CD4-positive, alpha-beta T cell treated with Interleukin-6 for 4 hours (primary cell): ENCODE measurements around the gene NPFF.

Experiments used
- DNase-seq: peaks from one replicate; pipeline ENCODE4 v3.0.0-alpha.2; 2020; ENCODE audit warnings: mixed read lengths

Gene NPFF

DNA sequence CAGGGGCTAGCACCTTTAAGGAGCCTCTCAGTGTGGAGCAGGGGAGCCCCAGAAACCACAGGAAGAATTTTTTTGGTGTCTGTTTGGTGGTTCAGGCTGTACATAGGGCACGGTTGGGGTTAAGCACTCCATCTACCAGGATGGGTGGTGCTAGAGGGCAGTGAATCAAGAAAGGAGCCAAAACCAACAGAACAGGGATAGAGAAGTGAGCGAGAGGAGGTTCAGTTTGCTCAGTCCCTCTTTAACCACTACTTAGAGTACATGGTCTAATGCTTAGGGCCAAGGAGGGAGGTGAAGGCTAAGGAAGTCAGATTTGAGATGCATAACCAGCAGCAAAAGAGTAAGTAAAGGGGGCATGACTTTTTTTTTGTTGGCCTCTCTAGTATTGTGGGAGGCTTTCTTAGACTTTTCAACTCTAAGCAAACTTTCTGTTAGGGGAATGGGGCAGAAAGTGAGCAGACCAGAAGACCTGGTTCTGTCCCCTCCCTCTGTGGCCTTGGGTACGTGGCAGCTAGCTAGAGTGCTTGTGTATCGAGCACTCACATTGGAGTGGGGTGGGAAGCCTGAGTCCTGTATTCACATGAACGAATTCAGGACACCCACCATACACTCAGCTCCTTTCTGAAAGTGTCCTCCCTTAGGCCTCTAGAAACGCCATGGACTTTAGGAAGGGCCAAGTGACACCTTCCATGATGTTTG lies 6.6 kb upstream of the NPFF start:
- DNase-seq = no peak

DNA sequence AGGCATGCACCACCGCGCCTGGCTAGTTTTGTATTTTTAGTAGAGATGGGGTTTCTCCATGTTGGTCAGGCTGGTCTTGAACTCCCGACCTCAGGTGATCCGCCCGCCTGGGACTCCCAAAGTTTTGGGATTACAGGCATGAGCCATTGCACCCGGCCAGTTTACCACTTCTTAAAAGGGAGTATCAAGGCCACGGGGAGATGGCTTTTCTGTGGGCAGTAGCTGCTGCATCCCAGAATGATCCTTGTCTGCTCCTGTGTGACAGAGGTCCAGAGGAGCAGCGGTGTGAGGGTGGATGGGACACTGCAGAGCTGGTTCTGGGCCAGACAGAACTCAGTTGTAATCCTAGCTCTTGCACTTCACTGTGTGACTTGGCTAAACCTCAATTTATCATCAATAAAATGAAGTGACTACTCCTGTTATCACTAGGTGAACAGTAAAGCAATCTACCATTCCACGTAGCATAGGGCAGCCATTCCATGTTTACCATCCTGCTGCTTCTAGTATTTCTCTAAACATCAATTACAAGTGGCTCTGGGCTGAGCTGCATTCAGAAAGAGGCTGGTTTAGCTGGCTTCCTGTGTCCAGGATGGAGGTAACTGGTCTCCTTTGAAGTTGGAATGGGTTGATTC lies 3.0 kb upstream of the NPFF start:
- DNase-seq = no peak

DNA sequence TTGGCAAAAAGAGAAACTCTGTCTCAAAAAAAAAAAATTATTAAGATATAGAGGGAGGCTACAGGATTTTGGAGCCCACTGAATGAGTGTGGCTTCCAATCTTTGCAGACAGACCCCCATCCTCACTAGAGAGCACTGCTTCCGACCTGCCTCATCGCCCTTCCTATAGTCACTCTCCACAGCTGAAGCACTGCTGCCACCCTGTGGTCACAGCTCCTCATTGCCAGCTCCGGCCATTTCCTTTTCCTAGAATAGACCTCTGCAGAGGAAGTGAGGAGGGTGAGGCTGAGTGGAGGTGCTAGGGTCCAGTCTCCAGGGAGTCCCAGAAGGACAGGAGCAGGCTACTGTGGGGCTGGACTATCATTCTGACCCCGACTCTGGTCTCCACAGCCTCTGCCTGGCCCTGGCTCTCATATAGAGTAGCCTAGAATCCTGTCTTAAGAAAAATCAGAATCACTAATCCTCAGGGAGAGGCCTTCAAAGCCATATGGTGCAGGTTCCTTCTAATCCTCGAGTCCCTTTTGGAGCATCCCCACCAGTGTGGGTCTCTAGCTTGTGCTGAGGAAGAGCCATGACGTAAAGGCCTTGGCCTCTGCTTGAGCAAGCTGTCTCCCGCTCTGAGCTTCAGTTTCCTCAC lies 1.4 kb upstream of the NPFF start:
- peak; percentile 85 for DNase-seq

DNA sequence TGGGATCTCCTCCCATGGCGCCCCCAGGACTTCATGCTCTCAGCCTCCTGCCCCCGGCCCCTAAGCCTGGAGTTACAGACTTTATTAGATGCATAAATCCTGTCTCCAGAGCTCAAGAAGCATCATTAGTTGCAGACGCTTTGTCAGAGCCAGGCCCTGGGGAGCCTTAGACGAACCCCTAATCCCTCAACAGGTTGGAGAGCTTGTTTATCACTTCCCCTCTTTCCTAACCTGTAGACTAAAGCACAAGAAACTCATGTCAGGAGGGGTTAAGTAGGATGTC lies 260 bp upstream of the NPFF start:
- no peak for DNase-seq

DNA sequence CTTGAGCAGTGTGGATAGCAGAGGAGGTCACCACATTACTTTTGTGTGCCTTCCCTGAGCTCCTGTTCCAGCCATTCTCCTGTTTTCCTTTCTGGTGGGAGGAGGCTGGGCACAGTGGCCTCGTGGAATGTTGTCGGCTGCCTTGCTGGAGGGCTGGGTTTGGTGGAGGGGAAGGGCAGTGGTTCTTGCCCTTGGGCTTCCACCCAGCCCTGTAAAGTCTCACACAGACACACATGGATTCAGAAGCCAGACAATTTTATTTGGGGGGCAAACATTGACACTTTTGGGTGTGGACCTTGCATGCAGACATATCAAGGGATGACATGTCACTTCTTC lies 866 bp downstream of the NPFF start:
- no peak for DNase-seq

DNA sequence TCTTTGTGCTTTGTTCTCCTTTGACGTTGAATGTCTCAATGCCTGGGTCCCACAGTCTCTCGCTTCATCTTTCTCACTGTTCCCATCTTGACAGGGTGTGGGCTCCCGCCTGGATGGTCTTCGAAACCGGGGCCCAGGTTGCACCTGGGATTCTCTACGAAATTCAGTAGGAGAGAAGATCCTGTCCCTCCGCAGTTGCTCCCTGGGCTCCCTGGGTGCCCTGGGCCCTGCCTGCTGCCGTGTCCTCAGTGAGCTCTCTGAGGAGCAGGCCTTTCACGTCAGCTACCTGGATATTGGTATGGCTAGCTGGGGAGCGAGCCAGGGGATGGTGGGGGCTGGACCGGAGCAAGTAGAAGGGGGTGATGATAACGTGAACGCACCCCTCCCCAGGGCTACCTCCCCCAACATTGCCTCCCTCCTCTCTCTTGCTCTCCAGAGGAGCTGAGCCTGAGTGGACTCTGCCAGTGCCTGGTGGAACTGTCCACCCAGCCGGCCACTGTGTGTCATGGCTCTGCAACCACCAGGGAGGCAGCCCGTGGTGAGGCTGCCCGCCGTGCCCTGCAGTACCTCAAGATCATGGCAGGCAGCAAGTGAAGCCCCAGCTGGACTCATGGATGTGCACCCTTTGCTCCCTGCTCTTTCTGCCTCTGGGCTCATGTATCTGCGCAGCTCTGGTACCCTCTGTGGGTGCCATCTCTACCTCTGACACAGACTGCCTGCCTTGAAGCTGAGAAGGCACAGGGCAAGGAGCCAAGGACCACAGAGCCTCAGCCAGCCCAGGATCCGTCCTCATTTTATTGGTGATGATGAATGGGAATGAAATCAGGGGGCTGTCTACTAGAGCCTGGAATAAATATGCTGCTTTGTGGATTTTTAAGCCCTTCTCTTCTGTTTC lies 1.5 kb downstream of the NPFF start:
- no peak for DNase-seq

DNA sequence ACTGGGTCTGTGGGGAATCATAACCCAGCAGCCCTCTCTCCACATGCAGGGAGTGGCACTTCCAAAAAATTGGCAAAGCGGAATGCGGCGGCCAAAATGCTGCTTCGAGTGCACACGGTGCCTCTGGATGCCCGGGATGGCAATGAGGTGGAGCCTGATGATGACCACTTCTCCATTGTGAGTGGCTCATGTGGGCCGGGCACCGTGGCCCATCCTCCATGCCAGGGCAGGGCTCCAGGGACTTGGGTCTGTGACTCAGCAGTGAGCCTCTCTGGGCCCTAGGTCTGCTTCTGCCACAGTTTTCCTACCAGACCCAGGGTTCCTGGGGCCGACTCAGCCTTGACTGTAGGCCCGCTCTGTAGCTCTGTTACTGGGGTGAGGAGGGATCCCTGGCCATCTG lies 2.2 kb downstream of the NPFF start:
- DNase-seq = no peak

DNA sequence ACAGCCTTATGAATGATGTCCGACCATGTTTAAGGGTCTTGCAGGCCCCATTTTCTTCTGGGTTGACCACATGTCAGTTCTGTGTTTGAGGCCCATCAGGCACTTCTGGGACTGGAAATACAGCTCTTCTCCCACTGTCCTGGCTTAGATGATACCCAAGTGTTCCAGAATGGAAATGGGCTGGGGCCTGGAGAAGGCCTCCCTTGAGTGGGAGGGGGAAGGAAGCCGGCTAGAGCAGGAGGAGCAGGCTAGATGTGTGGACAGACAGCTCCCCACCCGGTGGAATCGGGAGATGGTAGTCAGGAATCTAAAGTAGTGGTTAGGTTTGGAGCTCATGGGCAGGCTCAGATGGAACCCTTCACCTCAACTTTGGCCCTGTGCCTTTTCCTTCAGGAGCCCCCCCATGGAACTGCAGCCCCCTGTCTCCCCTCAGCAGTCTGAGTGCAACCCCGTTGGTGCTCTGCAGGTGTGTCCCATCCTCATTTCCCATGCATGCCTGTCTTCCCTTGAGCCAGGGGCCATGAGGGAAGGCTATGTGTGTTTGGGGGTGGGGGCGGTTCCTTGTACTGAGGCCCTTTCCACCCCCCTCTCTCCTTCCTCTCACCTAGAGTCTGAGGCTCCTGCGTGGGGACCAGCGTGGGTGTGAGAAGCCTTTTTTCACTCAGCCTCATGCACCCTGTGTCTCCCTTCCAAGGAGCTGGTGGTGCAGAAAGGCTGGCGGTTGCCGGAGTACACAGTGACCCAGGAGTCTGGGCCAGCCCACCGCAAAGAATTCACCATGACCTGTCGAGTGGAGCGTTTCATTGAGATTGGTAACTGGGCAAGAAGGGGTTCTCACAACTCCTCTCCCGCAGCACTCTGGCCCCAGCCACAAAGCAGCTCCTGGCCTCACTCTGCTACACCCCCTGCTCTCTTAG lies 3.0 kb downstream of the NPFF start:
- DNase-seq = no peak

DNA sequence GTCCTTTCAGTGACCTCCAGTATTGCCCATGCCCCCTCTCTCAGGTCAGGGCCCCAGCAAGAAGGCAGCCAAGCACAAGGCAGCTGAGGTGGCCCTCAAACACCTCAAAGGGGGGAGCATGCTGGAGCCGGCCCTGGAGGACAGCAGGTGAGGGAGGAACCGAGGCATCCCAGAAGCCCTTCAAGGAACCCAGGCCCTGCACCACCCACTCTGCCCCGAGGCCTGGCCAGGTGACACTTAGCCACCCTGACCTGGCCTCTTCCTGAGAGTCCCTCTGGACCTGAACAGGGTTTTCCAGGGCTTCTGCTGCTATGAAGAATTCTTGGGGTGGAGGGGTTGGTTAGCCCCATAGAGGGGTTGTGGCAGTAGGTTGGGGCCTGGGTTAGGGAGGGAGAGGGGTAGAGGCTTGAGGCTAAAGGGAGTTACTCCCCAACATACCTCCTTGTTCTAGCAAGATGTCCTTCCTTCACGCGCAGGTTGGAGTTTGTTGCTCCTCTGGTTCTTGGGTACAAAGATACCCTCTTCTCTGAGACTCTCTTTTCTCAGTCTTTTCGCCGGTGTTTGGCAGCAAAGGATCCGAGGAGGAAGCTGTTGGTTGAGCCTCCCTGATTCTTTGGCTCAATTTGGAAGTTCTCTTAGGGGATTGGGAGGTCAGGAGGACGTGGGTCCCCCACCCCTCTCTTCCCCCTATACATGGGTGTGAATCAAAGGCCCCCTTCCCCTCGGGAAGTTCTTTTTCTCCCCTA lies 4.1 kb downstream of the NPFF start:
- DNase-seq = no peak

DNA sequence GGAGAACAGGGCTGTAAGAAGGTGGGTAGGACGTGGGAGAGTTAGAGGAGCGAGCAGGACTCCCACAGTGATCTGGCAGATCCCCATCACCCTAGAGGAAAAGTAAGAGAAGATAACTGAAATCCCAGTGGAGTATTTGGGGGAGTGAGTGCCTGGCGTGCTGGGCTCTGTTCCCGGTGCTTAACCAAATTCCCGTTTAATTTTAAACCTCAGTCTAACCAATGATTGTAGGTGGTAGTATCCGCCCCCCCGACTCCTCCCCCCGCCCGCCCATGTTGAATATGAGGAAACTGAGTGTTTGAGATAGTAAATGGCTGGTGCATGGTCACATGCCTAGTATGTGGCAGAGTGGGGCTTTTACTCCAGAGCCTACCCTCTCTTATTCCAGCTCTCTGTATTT lies 5.0 kb downstream of the NPFF start:
- DNase-seq = no peak

DNA sequence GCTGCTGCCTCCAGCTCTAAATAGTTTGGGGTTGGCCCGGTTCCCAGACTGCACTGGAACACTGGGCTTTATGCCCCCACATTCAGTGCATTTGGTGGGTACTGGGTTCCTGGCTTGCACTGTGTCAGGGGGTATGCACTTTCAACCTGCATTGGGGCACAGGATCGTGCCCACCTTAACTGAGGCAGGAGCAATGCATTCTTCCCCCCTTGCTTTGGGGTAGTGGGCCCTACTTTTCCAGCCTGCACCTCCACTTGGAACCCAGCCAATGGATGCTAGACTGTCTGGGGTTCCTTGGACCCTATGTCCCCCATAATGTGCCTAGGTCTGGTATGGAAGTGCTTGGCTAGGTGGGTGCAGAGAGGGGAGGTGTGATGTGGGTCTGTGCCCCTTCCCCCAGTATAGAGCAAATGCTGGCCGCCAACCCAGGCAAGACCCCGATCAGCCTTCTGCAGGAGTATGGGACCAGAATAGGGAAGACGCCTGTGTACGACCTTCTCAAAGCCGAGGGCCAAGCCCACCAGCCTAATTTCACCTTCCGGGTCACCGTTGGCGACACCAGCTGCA lies 5.6 kb downstream of the NPFF start:
- no peak for DNase-seq

DNA sequence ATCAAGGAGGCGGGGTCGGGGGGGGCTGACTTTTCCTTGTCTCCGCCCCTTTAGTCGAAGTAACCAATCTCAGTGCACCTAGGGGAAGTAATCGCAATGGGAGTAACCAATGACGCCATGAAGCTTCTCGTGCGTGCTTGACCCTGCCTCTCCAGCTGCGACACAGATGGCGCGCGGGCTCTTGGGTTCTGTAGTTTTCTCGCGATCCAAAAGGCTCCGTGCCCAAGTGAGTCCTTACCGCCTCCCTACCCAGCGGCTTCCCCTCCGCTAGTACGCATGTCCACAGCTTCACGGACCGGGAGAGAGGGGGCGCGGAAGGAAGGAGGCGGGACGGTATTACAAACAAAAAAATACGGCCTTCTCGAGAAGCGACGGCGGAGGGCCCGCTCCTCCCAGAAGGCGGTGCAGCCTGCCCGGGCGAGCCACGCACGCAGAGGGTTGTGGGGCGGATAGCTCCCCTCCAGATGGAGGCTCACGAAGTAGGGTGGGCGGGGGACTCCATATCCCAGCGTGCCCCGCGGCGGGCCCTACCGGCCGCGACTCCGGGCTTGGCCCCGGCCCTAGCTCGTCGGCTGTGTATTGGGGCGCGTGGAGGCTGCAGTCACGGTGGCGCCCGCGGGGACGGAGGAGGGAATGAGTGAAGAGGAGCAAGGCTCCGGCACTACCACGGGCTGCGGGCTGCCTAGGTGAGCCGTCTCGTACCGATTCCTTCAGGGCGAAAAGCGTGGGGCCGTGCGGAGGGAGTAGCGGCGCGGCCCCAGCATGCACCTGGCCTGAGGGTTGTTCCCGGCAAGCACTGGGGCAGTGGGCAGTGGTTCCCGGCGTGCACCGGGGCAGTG lies 6.3 kb downstream of the NPFF start, which contains the start of gene TARBP2:
Gene TARBP2 (plus strand): TSS at position 508 of the 839 bp plus-strand sequence. CDS start 126 bp downstream, at position 634.
- DNase-seq = peak; percentile 98

DNA sequence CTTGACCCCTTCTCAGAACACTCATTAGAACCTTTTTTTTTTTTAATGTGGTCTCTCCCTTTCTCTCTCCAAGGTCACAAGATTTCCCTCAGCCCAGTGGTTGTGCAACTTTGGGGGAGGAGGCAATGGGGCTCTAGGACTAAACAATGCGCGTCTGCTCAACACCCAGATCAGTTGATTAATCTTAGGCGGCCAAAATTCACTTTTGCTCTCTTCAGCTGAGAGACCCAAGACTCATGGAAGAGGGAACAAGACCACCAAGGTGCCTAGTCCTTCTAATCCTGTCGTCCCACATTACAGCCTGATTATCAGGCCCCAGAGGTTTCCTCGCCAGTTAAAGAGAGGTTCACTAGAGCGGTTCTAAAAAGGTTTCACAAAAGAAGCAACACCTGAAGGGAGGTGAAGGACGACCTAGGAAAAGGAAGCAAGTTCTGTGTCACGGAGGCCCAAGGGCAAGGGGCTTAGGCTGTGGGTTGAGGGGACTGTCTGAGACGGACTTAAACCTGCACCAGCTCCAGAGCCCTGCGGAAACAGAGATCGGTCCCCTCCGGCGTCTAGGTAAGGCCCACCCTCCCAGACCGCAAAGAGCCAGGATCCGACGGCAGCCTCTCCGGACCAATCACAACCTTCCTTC lies 7.0 kb downstream of the NPFF start:
- DNase-seq = no peak

DNA sequence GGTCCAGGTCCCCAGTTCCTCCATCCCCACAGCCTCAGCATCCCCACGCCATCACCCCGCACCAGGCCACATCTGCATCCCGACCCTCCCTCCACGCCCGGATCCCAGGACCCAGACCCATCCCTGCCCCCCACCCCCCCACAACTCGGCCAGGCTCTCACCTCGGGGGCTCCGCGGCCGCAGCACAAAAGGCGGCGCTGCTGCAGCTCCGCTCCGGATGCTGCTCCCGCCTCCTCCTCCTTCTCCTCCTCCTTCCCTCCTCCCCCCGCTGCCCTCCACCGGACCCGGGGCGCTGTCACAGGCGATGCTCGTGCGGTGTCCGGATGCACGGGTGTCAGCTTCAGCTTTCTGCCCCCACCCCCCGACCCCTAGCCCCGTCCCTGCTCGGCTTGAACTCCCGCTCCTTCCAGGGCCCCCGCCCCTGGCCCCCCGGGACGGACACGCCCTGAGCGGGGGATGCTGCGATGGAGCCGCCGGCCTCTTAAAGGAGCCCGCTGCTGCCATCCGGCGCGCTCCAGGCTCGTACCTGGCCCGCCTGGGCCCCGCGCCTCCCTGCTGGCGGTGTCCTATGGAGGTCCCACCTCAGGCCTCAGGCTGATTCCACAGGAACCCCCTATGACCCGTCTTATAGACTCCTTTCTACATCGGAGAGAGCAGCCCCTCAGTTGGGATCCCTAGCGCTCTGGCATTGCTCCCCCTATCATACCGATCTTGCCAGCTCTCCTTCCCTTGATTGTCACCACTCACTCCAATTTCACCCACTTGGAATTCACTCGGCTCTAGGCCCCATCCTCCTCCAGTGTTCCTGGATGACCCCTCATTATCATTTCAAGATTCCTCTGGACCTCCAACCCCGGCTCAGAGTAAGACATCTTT lies 7.8 kb downstream of the NPFF start, which contains the start of gene MAP3K12:
Gene MAP3K12 (minus strand): TSS at position 193 of the 876 bp plus-strand sequence. CDS start 12,067 bp downstream, outside the sequence.
- peak; percentile 68 for DNase-seq

DNA sequence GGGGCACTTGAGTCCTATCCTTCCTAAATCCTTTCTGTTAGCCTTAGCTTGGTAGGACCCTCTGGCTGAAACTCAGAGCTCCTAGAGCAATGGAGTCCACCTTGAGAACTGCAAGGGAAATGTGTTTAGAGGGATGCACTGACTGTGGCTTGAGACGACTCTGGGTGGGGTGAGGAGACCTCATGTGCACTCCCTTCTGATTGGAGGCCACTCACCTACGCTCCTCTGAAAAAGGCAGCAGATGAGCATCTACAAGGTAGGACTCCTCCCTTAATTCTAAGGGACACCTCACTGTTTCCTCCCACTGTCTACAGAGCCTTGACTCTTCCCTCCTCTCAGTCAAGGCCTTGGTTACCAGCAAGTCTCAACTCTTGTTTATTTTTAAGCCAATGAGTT lies 9.1 kb downstream of the NPFF start:
- no peak for DNase-seq

DNA sequence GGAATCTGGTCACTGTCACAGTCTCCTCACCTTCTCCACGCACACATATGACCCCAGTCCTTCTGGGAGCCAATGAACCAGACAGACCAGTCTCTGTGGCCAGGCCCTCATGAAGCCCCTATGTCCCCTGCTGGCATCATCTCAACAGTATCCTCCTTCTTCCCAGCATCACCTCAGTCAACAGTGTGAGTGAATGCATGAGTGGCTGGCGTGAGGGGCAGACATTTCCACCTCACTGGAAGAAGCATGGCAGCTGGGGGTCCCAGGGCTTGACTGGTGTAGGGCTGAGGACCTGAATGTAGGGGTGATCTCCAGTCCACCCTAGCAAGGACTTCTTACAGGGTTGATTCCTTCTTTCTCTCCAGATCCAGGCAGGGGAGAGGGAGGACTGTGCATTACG lies 9.8 kb downstream of the NPFF start:
- DNase-seq = no peak

DNA sequence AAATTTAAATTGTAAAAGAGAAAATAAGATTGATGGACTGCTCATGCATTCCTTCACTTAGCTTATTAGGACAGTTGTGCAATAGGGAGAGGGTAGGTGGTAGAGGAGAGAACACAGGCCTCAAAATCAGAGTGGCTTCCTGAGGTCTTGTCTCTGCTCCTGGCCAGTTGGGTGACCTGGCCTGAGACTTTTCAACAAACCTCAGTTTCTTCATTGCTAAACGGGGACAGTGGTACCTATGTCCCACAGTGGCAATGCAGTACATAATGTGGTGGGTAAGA lies 10.6 kb downstream of the NPFF start:
- DNase-seq = no peak

DNA sequence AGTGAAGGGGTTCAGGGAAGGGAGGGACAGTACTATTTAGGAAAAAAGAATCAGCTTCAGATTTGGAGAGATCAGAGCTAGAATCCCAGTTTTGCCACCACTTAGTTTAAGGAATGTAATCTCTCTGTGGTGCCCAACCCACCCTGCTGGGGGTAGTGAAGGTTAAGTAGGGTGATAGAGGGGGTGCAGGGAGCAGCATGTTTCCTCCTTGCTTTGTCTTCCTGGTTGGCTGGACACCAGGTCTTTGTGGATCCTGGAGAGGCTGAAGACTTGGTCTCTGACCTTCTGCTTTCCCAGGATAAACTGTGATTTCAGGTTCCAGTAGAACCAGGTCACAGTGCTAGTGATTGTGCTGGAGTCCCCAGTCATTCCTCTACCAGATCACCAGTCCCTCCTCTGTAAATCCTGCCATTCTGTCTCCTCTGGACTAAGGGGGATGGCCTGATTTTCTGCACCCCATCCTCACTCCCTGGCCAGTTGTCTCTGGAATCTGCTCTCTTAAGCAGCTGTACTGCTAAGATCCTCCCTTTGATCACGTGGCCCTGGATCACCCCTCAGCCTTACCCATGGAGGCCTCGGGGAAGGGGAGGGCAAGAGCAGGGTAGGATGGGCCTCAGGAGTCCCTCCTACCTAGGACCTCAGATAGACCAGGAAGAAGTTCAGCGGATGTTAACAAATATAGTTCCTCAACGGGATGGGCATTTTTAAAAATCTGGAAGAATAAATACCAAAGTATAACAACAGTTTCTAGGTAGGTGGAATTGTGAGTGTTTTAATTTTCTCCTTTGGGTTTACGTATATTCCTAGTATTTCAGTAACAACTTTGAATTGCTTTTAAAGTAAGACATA lies 11.2 kb downstream of the NPFF start:
- DNase-seq = no peak
